SU-DHL-6 (cell line): ENCODE results near the gene OPA3.

Experiments used
- CTCF ChIP-seq: fragments of 200-600 bp; sonication (generic); IDR thresholded peaks from one replicate; pipeline ENCODE4 v1.5.1; 2017; ENCODE audit warnings: antibody characterized with exemption, mild to moderate bottlenecking, low read length, moderate library complexity; ENCODE audit not compliant: insufficient read depth, poor library complexity, severe bottlenecking
- EZH2phosphoT487 ChIP-seq: fragments of 200-600 bp; sonication (generic), shearing (Covaris generic); conservative IDR thresholded peaks from 2 replicates; pipeline ENCODE4 v1.6.1; 2018; ENCODE audit warnings: mild to moderate bottlenecking, antibody characterized with exemption, low read length, moderate library complexity, mixed read lengths

GRCh38 chr19:45590300-45591003, 5.8 kb upstream of the OPA3 start:
- no peak for TF ChIP-seq CTCF
- no peak for TF ChIP-seq EZH2phosphoT487
